ENCODE data around the gene YWHAB.

YWHAB gene

GRCh38 chr20:44911264-44911921, 25.9 kb downstream of the YWHAB start:
- DNase-seq (ENCODE audit: low read depth in 2 of 2) = peak in 1 of 2 donors; percentile 15

- no peak for DNase-seq (ENCODE audit: low read depth in 2 of 2)
These were observed 26.7 kb downstream of the YWHAB start for GRCh38 chr20:44912189-44912588.

DNA sequence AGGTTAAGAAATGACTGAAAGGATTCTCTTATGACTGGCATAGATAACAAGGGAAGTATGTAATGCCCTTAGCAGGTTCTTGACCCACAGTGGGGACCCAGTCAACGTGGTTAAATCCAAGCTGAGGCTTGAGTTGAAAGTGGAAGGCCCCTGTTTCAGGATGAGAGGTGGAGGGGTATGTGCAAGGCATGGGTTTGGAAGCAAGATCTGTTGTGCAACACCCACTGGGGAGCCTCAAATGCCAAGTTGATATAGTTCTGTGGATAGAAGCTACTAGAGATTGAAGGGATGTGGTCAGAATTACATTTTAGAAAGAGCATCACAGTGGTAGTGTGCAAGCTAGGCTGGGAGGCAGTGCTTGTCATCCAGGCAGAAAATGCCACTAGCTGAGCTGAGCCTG, 29.4 kb downstream of the YWHAB start:
- no peak for DNase-seq (ENCODE audit: low read depth in 2 of 2)

DNA sequence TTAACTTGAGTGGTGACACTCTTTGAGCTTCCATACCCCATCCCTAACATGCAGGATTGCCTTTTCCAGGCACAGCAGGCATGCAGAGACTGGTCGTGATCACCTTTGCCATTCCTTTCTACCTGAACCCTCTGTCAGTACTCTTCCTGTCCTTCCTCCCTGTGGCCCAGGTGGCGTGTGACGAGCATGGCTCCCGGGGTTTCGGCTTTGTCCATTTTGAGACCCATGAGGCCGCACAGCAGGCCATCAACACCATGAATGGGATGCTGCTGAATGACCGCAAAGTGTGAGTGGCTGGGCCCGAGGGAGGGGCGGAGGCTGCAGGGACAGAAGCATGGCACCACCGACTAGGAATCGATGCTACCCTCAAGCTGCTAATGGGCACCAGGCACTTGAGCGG, 31.1 kb downstream of the YWHAB start:
- DNase-seq (ENCODE audit: low read depth in 2 of 2) = no peak

GRCh38 chr20:44917399-44917798, 31.9 kb downstream of the YWHAB start:
- no peak for DNase-seq (ENCODE audit: low read depth in 2 of 2)

- no peak for DNase-seq (ENCODE audit: low read depth in 2 of 2)
These were observed 32.8 kb downstream of the YWHAB start for GRCh38 chr20:44918342-44918741.

GRCh38 chr20:44918761-44919160, 33.3 kb downstream of the YWHAB start:
- no peak for DNase-seq (ENCODE audit: low read depth in 2 of 2)

- no peak for DNase-seq (ENCODE audit: low read depth in 2 of 2)
These were observed 35.9 kb downstream of the YWHAB start for GRCh38 chr20:44921447-44921846.

DNA sequence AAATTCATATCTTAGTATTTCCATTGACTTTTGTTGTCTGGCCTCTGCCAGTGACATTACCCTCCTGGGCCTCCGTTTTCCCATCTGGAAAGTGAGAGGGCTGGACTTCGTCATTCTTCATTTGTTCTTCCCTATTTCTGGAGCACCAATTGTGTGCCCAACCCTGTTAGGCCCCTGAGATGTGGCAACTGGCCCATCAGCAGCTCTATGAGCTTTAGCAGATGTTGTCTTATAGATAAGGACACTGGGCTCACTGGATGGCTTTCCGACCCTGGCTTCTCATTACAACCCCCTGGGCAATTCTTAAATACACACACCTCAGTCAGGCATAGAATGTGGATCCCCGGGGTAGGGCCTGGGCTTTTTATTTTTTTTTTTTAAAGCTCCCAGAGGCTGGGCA, 39.0 kb downstream of the YWHAB start:
- no peak for DNase-seq (ENCODE audit: low read depth in 2 of 2)

GRCh38 chr20:44928595-44928994, 43.1 kb downstream of the YWHAB start:
- DNase-seq (ENCODE audit: low read depth in 2 of 2) = no peak

DNA sequence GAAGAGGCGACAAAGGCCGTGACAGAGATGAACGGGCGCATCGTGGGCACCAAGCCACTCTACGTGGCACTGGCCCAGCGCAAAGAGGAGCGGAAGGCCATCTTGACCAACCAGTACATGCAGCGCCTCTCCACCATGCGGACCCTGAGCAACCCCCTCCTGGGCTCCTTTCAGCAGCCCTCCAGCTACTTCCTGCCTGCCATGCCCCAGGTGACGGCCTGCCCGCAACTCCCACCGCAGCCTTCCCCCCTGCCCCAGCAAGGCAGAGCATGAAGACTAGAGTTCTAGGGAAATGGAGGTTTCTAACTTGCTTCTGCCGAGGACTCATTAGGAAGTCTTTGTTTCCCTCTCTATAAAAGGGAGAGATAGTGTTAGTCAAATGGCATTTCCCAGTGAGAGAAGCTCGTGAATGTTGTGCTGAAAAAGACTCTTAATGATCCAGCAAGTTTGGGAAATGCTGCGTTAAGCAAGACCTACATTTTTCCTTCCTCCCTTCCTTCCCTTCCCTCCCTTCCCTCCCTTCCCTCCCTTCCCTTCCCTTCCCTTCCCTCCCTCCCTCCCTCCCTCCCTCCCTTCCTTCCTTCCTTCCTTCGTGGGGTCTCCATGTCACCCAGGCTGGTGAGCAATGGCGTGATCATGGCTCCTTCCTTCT, 45.1 kb downstream of the YWHAB start:
- no peak for DNase-seq (ENCODE audit: low read depth in 2 of 2)

- DNase-seq (ENCODE audit: low read depth in 2 of 2) = no peak
These were observed 46.4 kb downstream of the YWHAB start for GRCh38 chr20:44931911-44932310.

DNA sequence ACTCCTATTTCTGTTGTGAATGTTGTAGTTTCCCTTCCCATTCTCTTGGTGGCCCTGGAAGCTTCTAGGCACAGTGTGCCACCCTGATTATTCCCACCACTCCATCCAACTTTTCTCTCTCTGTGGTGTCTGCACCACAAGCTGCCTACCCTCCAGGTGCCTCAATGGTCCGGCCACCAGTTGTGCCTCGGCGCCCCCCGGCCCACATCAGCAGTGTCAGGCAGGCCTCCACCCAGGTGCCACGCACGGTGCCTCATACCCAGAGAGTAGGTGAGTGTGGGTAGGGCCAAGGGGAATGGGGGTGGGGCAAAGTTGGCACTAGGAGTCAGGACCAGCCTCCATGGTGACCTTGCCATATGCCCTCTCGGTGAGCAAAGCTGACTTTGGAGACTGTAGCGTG, 47.4 kb downstream of the YWHAB start:
- DNase-seq (ENCODE audit: low read depth in 2 of 2) = no peak

GRCh38 chr20:44936510-44936909, 51.0 kb downstream of the YWHAB start:
- no peak for DNase-seq (ENCODE audit: low read depth in 2 of 2)

- no peak for DNase-seq (ENCODE audit: low read depth in 2 of 2)
These were observed 53.1 kb downstream of the YWHAB start for GRCh38 chr20:44938637-44939036.

GRCh38 chr20:44941120-44941691, 55.7 kb downstream of the YWHAB start:
- DNase-seq (ENCODE audit: low read depth in 2 of 2) = no peak

DNA sequence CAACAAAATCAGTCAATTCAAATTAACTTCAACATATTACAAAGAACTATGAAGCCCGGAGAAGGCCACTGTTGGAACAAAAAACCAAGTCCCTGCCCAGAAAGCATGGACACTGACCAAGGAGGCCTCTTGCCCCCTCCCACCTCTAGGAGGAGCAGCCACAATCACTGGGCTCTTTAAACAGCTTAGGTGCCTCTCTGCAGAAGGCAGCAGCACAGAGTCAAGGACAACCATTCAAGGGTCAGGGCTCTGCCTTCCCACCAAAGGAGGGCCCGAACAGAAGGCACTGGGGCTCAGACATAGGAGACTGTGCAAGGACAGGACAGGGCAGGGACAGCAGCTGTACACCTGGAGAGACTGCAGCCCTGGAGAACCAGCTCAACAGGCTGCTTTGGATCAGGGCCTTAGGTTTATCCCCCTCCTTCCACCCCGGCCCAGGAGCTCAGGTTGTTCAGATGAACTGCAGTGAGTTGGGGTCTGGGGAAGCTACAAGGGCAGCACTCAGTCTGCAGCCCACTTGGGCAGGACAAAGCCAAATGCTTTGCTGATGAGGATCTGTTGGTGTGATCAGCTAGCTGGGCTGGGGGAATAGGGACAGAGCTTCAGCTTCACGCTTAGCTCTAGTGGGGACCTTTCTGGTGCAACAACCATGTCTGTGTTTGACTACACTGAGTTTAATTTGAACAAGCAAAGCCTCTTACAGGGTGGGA, 56.9 kb downstream of the YWHAB start:
- no peak for DNase-seq (ENCODE audit: low read depth in 2 of 2)

DNA sequence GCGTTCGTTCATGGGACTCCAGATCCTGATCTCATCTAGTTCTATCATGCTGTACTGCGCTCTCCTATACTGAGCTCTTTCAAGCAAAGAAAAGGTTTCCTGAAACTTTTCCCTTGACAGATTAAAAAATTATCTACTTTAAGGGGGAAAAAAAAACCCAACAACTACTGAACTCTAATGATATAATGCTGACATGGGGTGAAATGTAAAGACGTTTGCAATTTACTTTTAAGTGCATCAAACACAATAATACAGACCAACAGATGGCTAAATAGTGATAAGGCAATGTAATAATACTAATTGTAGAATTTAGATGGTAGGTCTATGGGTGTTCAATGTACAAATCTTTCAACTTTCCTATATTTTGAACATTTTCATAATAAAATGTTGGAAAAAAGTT, 58.3 kb downstream of the YWHAB start:
- DNase-seq (ENCODE audit: low read depth in 2 of 2) = no peak

GRCh38 chr20:44945261-44945660, 59.8 kb downstream of the YWHAB start:
- DNase-seq (ENCODE audit: low read depth in 2 of 2) = no peak

- DNase-seq (ENCODE audit: low read depth in 2 of 2) = no peak
These were observed 60.9 kb downstream of the YWHAB start for GRCh38 chr20:44946271-44946852.

DNA sequence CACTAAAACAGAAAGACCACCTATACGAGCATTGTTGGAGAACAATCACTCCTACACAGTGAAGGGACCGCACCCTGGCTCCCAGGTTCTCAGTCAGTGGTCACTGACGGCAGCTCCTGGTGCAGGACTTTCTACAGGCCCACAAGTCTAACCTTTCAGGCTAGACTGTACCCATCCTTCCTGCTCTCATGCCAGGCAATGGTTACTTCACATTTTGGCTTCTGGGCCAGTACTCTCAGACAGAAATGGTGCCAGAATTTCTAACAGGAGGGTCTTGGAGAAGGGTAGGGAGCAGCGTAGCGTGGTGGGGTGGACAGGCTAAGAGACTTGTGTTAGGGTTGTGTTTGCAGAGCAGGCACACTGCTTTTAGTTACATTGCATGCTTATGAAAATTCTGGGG, 62.6 kb downstream of the YWHAB start:
- no peak for DNase-seq (ENCODE audit: low read depth in 2 of 2)

DNA sequence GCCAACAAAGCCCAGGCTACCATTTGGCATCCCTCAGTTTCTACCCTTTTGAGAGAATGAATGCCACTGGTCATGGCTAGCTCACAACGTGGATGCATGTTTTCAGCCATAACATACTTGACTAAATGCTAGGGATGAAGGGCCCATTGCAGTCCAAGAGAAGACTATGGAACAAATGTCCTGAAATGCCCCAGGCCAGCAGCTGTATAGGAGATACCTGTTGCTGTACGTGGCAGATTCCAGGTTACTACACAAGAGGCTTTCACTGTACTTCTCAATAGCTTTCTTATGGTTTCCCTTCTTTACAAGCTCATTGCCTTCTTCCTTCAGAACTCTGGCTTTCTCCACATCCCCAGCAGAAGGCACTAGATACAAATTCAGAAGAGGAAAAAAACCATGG, 63.0 kb downstream of the YWHAB start:
- DNase-seq (ENCODE audit: low read depth in 2 of 2) = no peak

Data from stimulated activated CD8-positive, alpha-beta memory T cell treated with anti-CD3 and anti-CD28 coated beads, Interleukin-7, amount 100 ng/mL, for 4 hours (primary cell).